GM08714 (cell line): ENCODE results near the gene OBSCN.

Experiments used
- H3K4me3 ChIP-seq: fragments of 200-500 bp; sonication (Bioruptor generic); 2 replicates; pipeline ENCODE4 v1.5.1; 2014; ENCODE audit warnings: mild to moderate bottlenecking, low read length, inconsistent platforms
- ZNF274 ChIP-seq: IDR thresholded peaks from 2 replicates; pipeline ENCODE4 v1.6.1; 2012; ENCODE audit warnings: mild to moderate bottlenecking, low read depth, low read length

OBSCN gene

DNA sequence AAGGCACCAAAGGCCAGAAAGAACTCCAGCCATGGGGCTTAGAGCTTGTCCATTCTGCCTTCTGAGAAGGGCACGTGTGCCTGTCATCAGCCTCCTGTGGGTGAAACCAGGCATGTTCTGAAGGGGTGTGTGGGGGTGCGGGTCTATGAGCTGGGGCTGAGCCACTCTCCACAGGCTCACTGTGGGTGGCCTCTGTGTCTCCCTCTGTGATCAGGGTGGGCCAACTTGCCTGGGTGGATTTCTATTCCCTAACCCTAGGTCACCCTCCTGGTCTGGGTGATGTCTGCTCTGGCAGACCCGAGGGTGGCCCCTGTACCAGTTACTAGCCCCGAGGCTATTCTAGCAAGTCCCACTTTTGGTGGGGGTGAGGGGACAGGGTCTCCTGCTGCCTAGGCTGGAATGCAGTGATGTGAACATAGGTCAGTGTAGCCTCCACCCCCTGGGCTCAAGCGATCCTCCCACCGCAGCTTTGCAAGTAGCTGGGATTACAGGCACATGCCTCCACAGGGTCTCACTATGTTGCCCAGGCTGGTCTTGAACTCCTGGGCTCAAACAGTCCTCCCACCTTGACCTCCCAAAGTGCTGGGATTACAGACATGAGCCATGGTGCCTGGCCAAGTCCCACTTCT lies 104.4 kb downstream of the OBSCN start:
- TF ChIP-seq ZNF274 = no peak
- no peak overlapping the region for H3K4me3 ChIP-seq

DNA sequence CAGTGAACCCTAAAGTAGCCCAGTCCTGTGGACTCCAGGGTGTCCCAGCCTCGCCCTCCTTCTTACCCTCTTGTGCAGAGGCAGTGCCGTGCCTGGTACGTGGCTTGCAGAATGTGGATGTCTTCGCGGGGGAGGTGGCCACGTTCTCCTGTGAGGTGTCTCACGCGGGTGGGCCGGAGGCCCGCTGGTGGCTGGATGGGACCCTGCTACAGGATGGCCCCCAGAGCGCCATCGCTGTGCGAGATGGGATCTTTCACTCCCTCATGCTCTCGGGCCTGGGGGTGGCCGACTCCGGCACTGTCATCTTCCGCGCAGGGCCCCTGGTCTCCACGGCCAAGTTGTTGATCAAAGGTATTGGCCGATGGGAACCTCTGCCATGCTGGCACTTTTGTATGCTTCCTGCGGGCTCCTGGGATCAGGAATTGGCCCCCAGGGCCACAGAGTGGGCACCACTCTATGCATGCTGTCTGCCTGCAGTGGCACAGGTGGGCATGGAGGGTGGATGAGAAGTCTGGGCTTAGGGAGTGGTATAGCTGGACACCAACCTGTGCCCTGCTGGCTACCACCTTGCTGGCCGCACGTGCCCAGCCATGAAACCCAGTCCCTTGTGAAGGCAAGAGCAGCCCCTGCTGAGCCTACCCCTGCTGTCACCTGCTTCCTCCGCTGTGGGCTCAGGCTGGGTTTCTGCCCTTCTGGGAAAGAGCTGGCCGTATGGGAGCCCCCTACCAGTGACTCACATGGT lies 105.9 kb downstream of the OBSCN start:
- no peak overlapping the region for H3K4me3 ChIP-seq
- no peak for TF ChIP-seq ZNF274

DNA sequence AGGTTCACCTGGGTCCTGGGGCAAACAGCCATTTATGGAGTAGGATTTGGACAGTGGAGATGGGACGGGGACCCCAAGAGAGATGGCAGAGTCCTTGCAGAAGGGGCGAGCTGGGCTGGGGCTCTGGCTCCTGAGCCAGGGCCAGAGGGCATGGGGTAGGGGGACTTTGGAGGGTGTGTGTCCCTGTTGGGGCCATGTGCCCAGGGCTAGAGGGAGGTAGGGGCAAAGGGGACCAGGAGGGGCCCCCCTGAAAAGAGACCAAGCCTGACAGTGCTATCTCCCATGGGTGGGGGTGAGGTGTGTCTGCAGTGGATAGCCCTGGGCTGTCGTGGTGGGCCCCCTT lies 106.4 kb downstream of the OBSCN start:
- no peak for TF ChIP-seq ZNF274
- no peak overlapping the region for H3K4me3 ChIP-seq

DNA sequence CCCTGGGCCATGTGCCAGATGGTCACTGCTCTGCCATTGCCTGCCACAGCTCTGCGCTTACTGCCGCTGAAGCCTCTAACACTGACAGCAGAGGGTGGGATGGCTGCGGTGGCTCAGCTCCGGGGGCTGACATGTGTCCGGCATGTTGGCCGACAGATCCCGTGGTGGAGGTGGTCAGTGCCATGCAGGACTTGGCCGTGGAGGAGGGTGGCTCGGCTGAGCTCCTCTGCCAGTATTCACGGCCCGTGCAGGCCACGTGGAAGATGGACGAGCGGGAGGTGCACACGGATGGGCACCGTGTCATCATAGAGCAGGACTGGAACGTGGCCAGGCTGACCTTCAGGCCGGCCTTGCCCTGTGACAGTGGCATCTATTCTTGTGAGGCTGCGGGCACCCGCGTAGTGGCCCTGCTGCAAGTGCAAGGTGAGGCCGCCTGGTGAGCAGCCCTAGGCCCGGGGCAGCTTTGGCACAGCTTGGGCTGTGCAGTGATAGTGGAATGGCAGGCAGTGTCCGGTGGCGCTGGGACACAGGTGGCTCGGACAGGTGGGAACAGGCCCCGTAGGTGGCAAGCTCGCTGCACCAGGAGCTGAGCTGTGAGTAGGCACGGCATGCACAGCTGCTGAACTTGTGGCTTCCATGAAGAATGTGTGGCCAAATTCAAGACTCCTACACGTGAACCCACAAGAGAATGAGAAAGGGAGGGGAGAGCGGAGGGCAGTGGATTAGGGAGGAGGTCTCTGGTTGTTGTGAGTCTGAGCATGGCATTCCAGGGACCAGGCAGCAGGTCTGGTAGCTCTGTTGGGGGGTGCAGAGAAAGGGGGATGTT lies 107.0 kb downstream of the OBSCN start:
- no peak overlapping the region for H3K4me3 ChIP-seq
- no peak for TF ChIP-seq ZNF274

DNA sequence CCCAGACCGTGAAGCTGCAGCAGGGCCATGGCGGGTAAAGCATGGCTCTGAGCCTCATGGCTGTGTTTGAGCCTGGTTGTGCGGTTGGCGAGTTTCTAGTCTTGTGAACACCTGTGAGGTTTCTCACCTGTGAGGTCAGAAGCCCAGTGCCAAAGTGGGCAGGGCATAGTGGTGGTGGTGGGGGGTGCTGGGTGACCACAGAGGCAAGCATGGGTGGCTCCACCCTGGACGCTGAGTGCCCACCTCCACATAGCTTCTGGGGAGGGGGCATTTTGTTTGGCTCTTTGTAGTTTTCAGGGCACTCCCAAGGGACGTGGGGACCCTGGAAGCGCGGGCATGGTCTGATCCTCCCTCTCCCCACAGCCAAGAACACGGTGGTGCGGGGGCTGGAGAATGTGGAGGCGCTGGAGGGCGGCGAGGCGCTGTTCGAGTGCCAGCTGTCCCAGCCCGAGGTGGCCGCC lies 107.7 kb downstream of the OBSCN start:
- no peak for TF ChIP-seq ZNF274
- H3K4me3 ChIP-seq = no peak overlapping the region

DNA sequence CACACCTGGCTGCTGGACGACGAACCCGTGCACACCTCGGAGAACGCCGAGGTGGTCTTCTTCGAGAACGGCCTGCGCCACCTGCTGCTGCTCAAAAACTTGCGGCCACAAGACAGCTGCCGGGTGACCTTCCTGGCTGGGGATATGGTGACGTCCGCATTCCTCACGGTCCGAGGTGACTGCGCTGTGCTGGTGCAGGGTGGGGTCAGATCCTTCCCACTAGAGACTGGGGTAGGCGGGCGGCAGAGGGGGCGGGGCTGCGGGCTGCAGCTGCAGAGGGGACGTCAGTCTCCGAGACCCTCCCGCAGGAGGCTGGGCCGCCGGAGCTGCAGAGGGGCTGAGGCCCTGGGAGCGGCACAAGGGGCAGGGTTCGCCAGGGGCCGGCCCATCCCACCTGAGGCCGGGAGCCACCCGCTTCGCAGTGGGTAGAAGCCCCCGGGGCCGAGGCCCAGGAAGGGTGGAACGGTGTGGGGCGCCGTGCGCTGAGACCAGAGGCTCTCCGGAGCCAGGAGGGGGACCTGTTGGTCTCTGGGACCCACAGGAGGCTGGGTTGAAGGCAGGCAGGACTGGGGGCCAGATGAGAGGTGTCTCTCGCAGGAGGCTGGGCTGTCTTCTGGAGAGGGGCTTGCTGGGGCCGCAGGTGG lies 108.2 kb downstream of the OBSCN start:
- no peak overlapping the region for H3K4me3 ChIP-seq
- no peak for TF ChIP-seq ZNF274

DNA sequence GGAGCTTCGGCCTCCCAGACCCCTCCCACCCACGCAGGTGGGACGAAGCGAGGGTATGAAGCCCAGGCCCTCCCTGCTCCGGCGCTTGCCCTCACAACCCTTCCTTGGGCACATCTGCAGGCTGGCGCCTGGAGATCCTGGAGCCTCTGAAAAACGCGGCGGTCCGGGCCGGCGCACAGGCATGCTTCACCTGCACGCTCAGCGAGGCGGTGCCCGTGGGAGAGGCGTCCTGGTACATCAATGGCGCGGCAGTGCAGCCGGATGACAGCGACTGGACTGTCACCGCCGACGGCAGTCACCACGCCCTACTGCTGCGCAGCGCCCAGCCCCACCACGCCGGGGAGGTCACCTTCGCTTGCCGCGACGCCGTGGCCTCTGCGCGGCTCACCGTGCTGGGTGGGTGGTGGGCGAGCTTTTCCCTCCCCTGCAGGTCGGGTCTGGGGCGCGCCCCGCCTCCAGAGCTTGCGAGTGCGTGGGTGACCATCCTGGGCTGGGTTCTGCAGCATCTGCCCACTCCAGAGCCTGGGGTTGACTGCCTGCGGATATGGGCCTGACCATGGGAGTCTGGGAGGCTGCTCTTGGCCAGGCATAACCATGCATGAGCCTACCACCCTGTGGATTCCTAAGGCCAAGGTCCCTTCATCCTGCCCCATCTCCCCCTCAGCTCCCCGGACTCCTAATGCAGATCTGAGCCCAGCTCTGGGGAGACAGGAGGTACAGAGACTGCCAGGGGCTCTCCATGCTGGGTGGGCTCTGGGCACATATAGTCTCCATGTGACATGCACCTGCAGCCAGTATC lies 108.9 kb downstream of the OBSCN start:
- no peak for TF ChIP-seq ZNF274
- no peak overlapping the region for H3K4me3 ChIP-seq

DNA sequence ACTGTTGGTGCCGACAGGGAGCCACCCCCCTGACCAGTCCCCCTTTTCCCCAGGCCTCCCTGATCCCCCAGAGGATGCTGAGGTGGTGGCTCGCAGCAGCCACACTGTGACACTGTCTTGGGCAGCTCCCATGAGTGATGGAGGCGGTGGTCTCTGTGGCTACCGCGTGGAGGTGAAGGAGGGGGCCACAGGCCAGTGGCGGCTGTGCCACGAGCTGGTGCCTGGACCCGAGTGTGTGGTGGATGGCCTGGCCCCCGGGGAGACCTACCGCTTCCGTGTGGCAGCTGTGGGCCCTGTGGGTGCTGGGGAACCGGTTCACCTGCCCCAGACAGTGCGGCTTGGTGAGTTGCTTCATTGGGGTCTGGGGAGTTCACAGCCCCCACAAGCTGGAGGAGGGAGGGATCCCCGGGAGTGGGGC lies 109.6 kb downstream of the OBSCN start:
- H3K4me3 ChIP-seq = no peak overlapping the region
- TF ChIP-seq ZNF274 = no peak

DNA sequence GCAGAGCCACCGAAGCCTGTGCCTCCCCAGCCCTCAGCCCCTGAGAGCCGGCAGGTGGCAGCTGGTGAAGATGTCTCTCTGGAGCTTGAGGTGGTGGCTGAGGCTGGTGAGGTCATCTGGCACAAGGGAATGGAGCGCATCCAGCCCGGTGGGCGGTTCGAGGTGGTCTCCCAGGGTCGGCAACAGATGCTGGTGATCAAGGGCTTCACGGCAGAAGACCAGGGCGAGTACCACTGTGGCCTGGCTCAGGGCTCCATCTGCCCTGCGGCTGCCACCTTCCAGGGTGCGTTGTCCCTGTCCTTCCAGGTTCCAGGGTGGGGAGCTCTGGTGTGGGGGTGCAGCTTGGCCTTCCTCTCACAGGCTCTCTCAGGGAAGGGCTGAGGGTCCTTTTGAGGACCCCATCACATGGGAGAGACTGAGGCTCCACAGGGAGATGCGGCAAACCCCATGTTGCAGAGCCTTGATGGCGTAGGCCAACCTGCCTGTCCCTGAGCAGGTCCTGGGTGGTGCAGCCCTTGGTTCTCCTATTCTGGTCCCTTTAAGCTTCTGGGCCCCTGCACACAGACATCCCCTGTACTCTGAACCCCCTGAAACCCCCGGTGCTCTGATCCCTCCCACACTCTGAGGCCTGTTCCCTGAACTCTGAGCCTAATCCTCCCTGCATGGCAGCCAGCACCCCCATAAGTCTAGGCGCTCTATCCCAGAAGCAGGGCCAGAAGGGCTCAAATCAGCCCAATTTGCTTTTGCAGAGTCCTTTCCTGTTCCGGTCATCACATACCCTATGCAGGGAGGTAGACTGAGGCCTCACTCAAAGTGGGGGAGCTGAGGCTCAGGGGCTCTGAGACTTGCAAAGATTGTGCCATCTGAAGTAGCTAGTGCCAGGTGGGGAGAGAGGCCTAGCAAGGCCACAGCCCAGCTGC lies 110.3 kb downstream of the OBSCN start:
- no peak overlapping the region for H3K4me3 ChIP-seq
- TF ChIP-seq ZNF274 = no peak

DNA sequence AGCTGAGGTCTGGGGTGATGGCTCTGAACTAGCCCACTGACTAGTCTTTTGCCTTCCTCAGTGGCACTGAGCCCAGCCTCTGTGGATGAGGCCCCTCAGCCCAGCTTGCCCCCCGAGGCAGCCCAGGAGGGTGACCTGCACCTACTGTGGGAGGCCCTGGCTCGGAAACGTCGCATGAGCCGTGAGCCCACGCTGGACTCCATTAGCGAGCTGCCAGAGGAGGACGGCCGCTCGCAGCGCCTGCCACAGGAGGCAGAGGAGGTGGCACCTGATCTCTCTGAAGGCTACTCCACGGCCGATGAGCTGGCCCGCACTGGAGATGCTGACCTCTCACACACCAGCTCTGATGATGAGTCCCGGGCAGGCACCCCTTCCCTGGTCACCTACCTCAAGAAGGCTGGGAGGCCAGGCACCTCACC lies 111.0 kb downstream of the OBSCN start:
- no peak overlapping the region for H3K4me3 ChIP-seq
- TF ChIP-seq ZNF274 = no peak

DNA sequence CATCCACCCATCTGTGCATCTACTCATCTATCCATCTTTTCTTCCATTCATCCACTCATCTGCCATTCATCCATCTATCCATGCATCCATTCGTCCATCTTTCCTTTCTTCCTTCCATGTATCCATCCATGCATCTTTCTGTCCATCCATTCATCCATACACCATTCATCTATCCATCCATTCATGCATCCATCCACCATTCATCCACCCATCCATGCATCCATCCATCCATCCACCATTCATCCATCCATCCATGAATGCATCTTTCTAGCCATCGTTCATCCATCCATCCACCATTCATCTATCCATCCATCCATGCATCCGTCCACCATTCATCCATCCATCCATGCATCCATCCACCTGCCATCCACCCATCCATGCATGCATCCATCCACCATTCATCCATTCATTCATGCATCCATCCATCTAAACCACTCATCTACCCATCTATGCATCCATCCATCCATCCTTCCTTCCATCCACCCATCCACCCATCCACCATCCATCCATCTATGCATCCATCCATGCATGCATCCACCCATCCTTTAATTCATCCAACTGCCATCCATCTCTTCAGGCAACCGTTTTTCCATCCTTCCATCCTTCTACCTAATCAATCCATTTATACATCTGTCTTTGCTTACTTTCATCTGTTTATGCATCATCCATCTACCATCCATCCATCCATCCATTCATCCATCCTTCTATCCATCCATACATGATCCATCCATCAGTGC lies 111.7 kb downstream of the OBSCN start:
- no peak overlapping the region for H3K4me3 ChIP-seq

DNA sequence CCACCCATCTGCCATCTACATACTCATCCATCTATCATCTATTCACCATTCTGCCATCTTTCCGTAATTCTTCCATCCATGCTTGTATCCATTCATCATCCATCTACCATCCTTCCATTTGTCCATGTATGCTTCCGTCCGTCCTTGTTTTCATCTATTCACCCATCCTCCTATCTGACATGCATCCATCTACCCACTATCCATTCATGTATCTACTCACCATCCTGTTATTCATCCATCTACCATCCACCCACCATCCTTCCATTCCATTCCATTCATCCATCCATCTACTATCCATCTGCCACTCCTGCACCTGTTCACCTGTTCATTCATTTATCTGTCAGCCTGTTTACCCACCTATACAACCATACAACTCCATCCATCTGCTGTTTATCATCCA lies 112.5 kb downstream of the OBSCN start:
- no peak overlapping the region for H3K4me3 ChIP-seq
- no peak for TF ChIP-seq ZNF274

More for the DNA sequence above, 111.7 kb downstream of the OBSCN start:
- no peak for TF ChIP-seq ZNF274
